Measurements from ENCODE around the gene RAD51D. TPM values are rescaled to one million over a fixed set of nuclear protein-coding genes. Genes with fewer than 3 reads are reported as not detected.

The RAD51D gene
- total and polyA plus RNA-seq, 2 donors (not counting 3 experiments of a cell fraction or from before 2014, with no cell fraction given), result 15.5 to 27.9 TPM

DNA sequence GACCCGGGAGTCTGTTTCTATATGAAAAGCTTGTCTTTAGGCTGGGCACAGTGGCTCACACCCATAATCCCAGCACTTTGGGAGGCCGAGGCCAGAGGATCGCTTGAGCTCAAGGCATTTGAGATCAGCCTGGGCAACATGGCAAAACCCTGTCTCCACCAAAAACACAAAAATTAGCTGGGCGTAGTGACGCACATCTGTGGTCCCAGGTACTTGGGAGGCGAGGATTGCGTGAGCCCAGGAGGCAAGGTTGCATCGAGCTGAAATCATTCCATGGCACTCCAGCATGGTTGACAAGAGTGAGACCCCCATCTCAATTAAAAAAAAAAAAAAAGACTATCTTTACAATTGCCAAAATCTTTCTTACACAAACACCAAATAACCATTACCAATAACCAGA is 33.5 kb downstream of the RAD51D start:
- Histone ChIP-seq H3K4me1 (ENCODE audit: control insufficient read depth, extremely low read depth, insufficient read depth, low read length) (peaks cover 36% of the 10 kb centered on the region), H4K20me1 (replicated peaks; ENCODE audit: control insufficient read depth, extremely low read depth, insufficient read depth, low read length) (no peaks in the 10 kb centered on the region), H3K79me2 (ENCODE audit: control insufficient read depth, insufficient read depth, low read length) (peaks cover 42% of the 10 kb centered on the region), H3K36me3 (ENCODE audit: control insufficient read depth in 2 of 2, extremely low read depth in 1 of 2, insufficient read depth in 2 of 2, low read length in 2 of 2) (no peaks in the 10 kb centered on the region), H3K9me1 (replicated peaks; ENCODE audit: control insufficient read depth, extremely low read depth, insufficient read depth, low read length) (no peaks in the 10 kb centered on the region), H3K9ac (replicated peaks; ENCODE audit: extremely low read depth, insufficient read depth, low read length) (no peak overlapping the region), H3K27me3 (ENCODE audit: control insufficient read depth in 2 of 2, insufficient read depth in 2 of 2, low read length in 2 of 2) (no peaks in the 10 kb centered on the region), H2AFZ (ENCODE audit: low read depth, low read length) (no peak overlapping the region), H3K4me3 (replicated peaks in 1 of 3; ENCODE audit: insufficient read depth in 1 of 3, low read depth in 1 of 3, low read length in 3 of 3) (no peak overlapping the region), H3K4me2 (ENCODE audit: insufficient read depth, low read length) (no peak overlapping the region), H3K9me3 (replicated peaks; ENCODE audit: control insufficient read depth, insufficient read depth, low read length) (no peaks in the 10 kb centered on the region), H3K27ac (ENCODE audit: insufficient read depth, low read depth, low read length) (no peak overlapping the region)
- POLR2A ChIA-PET, result interaction anchor here (0.7 kb wide), 3 partner anchors 64 to 87 kb away, joined by 3 to 4 read pairs (median 3); no protein-coding TSS in a partner anchor
- DNase-seq (ENCODE audit: low read depth, low spot score) (no peak), FAIRE-seq (no peak)
- BruUV-seq (replicated peaks), result no TSS peak
- intact Hi-C loops (cut with micrococcal nuclease), result no loop called here
- CTCF ChIA-PET, result interaction anchor here (1.9 to 5.3 kb wide), 3 partner anchors 9 to 63 kb away, joined by 4 to 21 read pairs (median 10); partner anchors contain the start of gene RFFL
- TF ChIP-seq JUN (IDR thresholded peaks at IDR 0.05; ENCODE audit: borderline replicate concordance, insufficient read depth, insufficient read length, low read depth) (no peak), EZH2 (IDR thresholded peaks at IDR 0.05; ENCODE audit: borderline replicate concordance, low read depth, low read length, severe bottlenecking) (no peak), MYC (IDR thresholded peaks at IDR 0.05; ENCODE audit: low read depth, low read length) (no peak), GATA2 (IDR thresholded peaks at IDR 0.05; ENCODE audit: insufficient read depth, insufficient read length, low read depth, low read length) (no peak), FOS (IDR thresholded peaks at IDR 0.05; ENCODE audit: borderline replicate concordance, insufficient read depth, low read length) (no peak), POLR2A (IDR thresholded peaks at IDR 0.05; ENCODE audit: low read depth, low read length) (no peak)
- TF ChIP-seq, protein P1, sequence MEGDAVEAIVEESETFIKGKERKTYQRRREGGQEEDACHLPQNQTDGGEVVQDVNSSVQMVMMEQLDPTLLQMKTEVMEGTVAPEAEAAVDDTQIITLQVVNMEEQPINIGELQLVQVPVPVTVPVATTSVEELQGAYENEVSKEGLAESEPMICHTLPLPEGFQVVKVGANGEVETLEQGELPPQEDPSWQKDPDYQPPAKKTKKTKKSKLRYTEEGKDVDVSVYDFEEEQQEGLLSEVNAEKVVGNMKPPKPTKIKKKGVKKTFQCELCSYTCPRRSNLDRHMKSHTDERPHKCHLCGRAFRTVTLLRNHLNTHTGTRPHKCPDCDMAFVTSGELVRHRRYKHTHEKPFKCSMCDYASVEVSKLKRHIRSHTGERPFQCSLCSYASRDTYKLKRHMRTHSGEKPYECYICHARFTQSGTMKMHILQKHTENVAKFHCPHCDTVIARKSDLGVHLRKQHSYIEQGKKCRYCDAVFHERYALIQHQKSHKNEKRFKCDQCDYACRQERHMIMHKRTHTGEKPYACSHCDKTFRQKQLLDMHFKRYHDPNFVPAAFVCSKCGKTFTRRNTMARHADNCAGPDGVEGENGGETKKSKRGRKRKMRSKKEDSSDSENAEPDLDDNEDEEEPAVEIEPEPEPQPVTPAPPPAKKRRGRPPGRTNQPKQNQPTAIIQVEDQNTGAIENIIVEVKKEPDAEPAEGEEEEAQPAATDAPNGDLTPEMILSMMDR (IDR thresholded peaks at IDR 0.05; ENCODE audit: extremely low read depth in 1 of 2, insufficient read depth in 1 of 2, low read depth in 1 of 2, low read length in 2 of 2), result no peak
- TF ChIP-seq, protein P2, sequence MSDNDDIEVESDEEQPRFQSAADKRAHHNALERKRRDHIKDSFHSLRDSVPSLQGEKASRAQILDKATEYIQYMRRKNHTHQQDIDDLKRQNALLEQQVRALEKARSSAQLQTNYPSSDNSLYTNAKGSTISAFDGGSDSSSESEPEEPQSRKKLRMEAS (IDR thresholded peaks at IDR 0.05; ENCODE audit: insufficient read depth, insufficient read length), result no peak
- dilution Hi-C loops (cut with MboI; ENCODE audit: extremely low pct_ligation_motif_present, low sequenced_read_pairs), result no loop called here

Data from endothelial cell of umbilical vein (primary cell).